ENCODE measurements around the gene LAGE3.
"Not testable (repeated sequence)": the region's sequence is repeated elsewhere in the genome, so short reads cannot be mapped to it uniquely, and the experiment has no call there.

LAGE3 gene

DNA sequence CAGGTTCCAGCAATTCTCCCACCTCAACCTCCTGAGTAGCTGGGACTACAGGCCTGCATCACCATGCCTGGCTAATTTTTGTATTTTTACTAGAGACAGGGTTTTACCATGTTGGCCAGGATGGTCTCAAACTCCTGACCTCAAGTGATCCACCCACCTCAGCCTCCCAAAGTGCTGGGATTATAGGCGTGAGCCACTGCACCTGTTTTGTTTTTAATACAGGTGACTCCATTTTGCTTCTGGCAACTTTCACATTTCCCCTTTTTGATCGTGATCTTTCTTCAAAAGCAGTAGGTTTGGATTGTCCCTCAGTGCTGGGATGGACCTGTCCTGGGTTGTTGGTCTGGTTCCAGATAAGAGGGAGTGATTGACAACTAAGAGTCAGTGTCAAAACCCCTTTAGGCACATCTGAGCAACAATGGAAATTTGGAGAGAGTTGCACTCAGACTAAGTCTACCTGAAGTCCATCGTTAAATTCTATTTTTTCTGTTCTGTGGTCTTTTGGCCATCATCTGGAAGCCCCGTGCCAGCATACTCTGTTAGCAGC, 17.6 kb upstream of the LAGE3 start:
- not testable (repeated sequence) for H2AK5ac ChIP-seq (ENCODE audit: low read length); H3K27ac ChIP-seq (ENCODE audit: low read depth, low read length)

GRCh38 chrX:154495472-154495922, 16.4 kb upstream of the LAGE3 start:
- Histone ChIP-seq H3K4me1 (ENCODE audit: control insufficient read depth in 1 of 2, insufficient read depth in 2 of 2, low read length in 2 of 2) (no peaks in the 10 kb centered on the region), H3K14ac (ENCODE audit: low read length) (no peak overlapping the region), H3K27ac (ENCODE audit: low read depth, low read length) (no peak overlapping the region), H2BK120ac (ENCODE audit: insufficient read depth, low read length, poor library complexity) (no peak overlapping the region), H3K4ac (ENCODE audit: low read depth, low read length) (no peak overlapping the region), H2AK5ac (ENCODE audit: low read length) (no peak overlapping the region), H3K27me3 (ENCODE audit: insufficient read depth, low read length) (no peaks in the 10 kb centered on the region), H3K79me2 (ENCODE audit: control insufficient read depth, insufficient read depth, low read length, poor library complexity) (no peaks in the 10 kb centered on the region), H3K18ac (ENCODE audit: low read length) (no peak overlapping the region), H2BK12ac (ENCODE audit: low read length) (no peak overlapping the region), H3K23ac (ENCODE audit: low read length) (no peak overlapping the region), H4K91ac (ENCODE audit: low read depth, low read length) (no peak overlapping the region), H4K12ac (ENCODE audit: low read depth, low read length) (no peak overlapping the region), H3K79me1 (ENCODE audit: low read length) (peaks cover 5% of the 10 kb centered on the region), H4K8ac (ENCODE audit: low read depth, low read length) (no peak overlapping the region), H2BK5ac (ENCODE audit: low read depth, low read length, poor library complexity) (no peak overlapping the region), H2AFZ (ENCODE audit: insufficient read depth, low read length, poor library complexity) (no peak overlapping the region), H3K36me3 (ENCODE audit: control insufficient read depth in 1 of 2, insufficient read depth in 2 of 2, low read length in 2 of 2) (no peaks in the 10 kb centered on the region), H3K9me3 (ENCODE audit: insufficient read depth, low read depth, low read length) (no peaks in the 10 kb centered on the region), H3K4me3 (ENCODE audit: low read depth, low read length) (no peak overlapping the region), H3K9ac (ENCODE audit: low read length) (no peak overlapping the region), H3K4me2 (ENCODE audit: low read length) (no peak overlapping the region)
- no peak for DNase-seq
- no CpG with 5 or more reads among the region's 6 CpGs for WGBS (ENCODE audit: extremely low coverage, insufficient coverage, insufficient read length)

More for the DNA sequence above, 17.6 kb upstream of the LAGE3 start:
- DNase-seq; H3K79me1 ChIP-seq (ENCODE audit: low read length); H2BK5ac ChIP-seq (ENCODE audit: low read depth, low read length, poor library complexity); H3K9me3 ChIP-seq (ENCODE audit: insufficient read depth, low read depth, low read length); H4K12ac ChIP-seq (ENCODE audit: low read depth, low read length); H3K79me2 ChIP-seq (ENCODE audit: control insufficient read depth, insufficient read depth, low read length, poor library complexity); H3K36me3 ChIP-seq (ENCODE audit: control insufficient read depth in 1 of 2, insufficient read depth in 2 of 2, low read length in 2 of 2); H4K91ac ChIP-seq (ENCODE audit: low read depth, low read length); H4K8ac ChIP-seq (ENCODE audit: low read depth, low read length); H2BK12ac ChIP-seq (ENCODE audit: low read length); H3K4me3 ChIP-seq (ENCODE audit: low read depth, low read length); H2AFZ ChIP-seq (ENCODE audit: insufficient read depth, low read length, poor library complexity); H3K4ac ChIP-seq (ENCODE audit: low read depth, low read length); H3K14ac ChIP-seq (ENCODE audit: low read length); H3K27me3 ChIP-seq (ENCODE audit: insufficient read depth, low read length); H3K18ac ChIP-seq (ENCODE audit: low read length); H2BK120ac ChIP-seq (ENCODE audit: insufficient read depth, low read length, poor library complexity); H3K4me2 ChIP-seq (ENCODE audit: low read length); H3K9ac ChIP-seq (ENCODE audit: low read length); H3K23ac ChIP-seq (ENCODE audit: low read length); H3K4me1 ChIP-seq (ENCODE audit: control insufficient read depth in 1 of 2, insufficient read depth in 2 of 2, low read length in 2 of 2): not testable (repeated sequence)
- no CpG with 5 or more reads among the region's 4 CpGs for whole genome bisulfite sequencing (ENCODE audit: extremely low coverage, insufficient coverage, insufficient read length)

- Histone ChIP-seq H3K14ac (ENCODE audit: low read length) (no peak overlapping the region), H3K4me1 (ENCODE audit: control insufficient read depth in 1 of 2, insufficient read depth in 2 of 2, low read length in 2 of 2) (peaks cover 0 to 2% of the 10 kb centered on the region in 2 experiments), H3K36me3 (ENCODE audit: control insufficient read depth in 1 of 2, insufficient read depth in 2 of 2, low read length in 2 of 2) (no peaks in the 10 kb centered on the region), H4K8ac (ENCODE audit: low read depth, low read length) (no peak overlapping the region), H3K79me2 (ENCODE audit: control insufficient read depth, insufficient read depth, low read length, poor library complexity) (peaks cover 4% of the 10 kb centered on the region), H3K9ac (ENCODE audit: low read length) (no peak overlapping the region), H3K18ac (ENCODE audit: low read length) (no peak overlapping the region), H3K4me3 (ENCODE audit: low read depth, low read length) (no peak overlapping the region), H2BK12ac (ENCODE audit: low read length) (no peak overlapping the region), H3K27ac (ENCODE audit: low read depth, low read length) (no peak overlapping the region), H2AFZ (ENCODE audit: insufficient read depth, low read length, poor library complexity) (no peak overlapping the region), H3K79me1 (ENCODE audit: low read length) (peaks cover 10% of the 10 kb centered on the region), H4K91ac (ENCODE audit: low read depth, low read length) (no peak overlapping the region), H3K4me2 (ENCODE audit: low read length) (no peak overlapping the region), H3K23ac (ENCODE audit: low read length) (no peak overlapping the region), H4K12ac (ENCODE audit: low read depth, low read length) (no peak overlapping the region), H3K9me3 (ENCODE audit: insufficient read depth, low read depth, low read length) (no peaks in the 10 kb centered on the region), H2AK5ac (ENCODE audit: low read length) (no peak overlapping the region), H2BK5ac (ENCODE audit: low read depth, low read length, poor library complexity) (no peak overlapping the region), H2BK120ac (ENCODE audit: insufficient read depth, low read length, poor library complexity) (no peak overlapping the region), H3K27me3 (ENCODE audit: insufficient read depth, low read length) (no peaks in the 10 kb centered on the region), H3K4ac (ENCODE audit: low read depth, low read length) (no peak overlapping the region)
- DNase-seq = no peak
- no CpG with 5 or more reads among the region's 3 CpGs for WGBS (ENCODE audit: extremely low coverage, insufficient coverage, insufficient read length)
These were observed 15.6 kb upstream of the LAGE3 start for GRCh38 chrX:154494715-154495114.

DNA sequence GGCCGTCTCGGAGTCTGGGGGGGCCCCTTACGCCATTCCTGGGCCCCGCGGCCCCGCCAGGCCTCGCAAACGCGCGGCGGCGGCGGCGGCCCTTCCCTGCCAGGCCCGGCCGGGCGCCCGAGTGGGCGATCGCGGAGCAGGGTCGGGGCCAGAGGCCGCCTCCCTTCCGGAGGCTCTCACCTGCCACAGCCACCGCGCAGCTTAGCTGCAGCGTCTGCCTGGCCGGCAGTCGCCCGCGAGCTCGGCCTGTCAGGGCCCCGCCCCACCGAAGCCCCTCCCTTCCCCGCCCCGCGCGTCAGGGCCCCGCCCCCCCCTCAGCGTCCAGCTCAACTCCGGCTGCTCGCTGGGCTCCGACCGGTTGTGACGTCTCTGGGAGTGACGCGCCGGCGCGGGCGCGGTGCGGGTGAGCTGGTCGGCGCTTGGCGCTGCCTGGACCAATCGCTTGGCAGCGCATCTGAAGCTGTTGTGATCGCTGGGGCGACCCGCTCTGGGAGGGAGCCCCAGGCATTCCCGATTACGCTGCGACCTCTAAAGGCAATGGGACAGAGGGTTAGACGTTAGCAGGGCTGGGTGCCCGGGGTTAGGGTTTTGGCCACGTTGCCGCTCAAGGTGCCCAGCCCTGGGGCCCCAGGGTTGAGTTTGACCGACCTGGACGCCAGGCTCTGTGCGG, 11.5 kb upstream of the LAGE3 start, which contains the start of gene SLC10A3:
Gene SLC10A3 (minus strand): TSS at position 216 of the 670 bp plus-strand sequence. CDS start 1,689 bp downstream, outside the sequence.
- peak within 1 kb of the TSS; percentile 59 for H4K12ac ChIP-seq (ENCODE audit: low read depth, low read length)
- H3K23ac ChIP-seq (ENCODE audit: low read length) = no peak within 1 kb of the TSS
- H3K36me3 ChIP-seq (ENCODE audit: control insufficient read depth in 1 of 2, insufficient read depth in 2 of 2, low read length in 2 of 2) = peaks cover 15 to 16% of the 10 kb centered on the region in 2 experiments
- peaks cover 1% of the 10 kb centered on the region for H3K9me3 ChIP-seq (ENCODE audit: insufficient read depth, low read depth, low read length)
- no CpG with 5 or more reads among the region's 71 CpGs for WGBS (ENCODE audit: extremely low coverage, insufficient coverage, insufficient read length)
- H2AFZ ChIP-seq (ENCODE audit: insufficient read depth, low read length, poor library complexity) = no peak within 1 kb of the TSS
- H3K79me2 ChIP-seq (ENCODE audit: control insufficient read depth, insufficient read depth, low read length, poor library complexity) = peaks cover 16% of the 10 kb centered on the region
- H3K27me3 ChIP-seq (ENCODE audit: insufficient read depth, low read length) = no peaks in the 10 kb centered on the region
- H3K9ac ChIP-seq (ENCODE audit: low read length) = peak within 1 kb of the TSS; percentile 84
- H3K27ac ChIP-seq (ENCODE audit: low read depth, low read length) = peak within 1 kb of the TSS; percentile 92
- H3K4me1 ChIP-seq (ENCODE audit: control insufficient read depth in 1 of 2, insufficient read depth in 2 of 2, low read length in 2 of 2) = peaks cover 18 to 20% of the 10 kb centered on the region in 2 experiments
- peak within 1 kb of the TSS; percentile 78 for H3K14ac ChIP-seq (ENCODE audit: low read length)
- H3K79me1 ChIP-seq (ENCODE audit: low read length) = peaks cover 17% of the 10 kb centered on the region
- H2BK5ac ChIP-seq (ENCODE audit: low read depth, low read length, poor library complexity) = peak within 1 kb of the TSS; percentile 88
- H2BK120ac ChIP-seq (ENCODE audit: insufficient read depth, low read length, poor library complexity) = peak within 1 kb of the TSS; percentile 94
- H4K91ac ChIP-seq (ENCODE audit: low read depth, low read length) = peak within 1 kb of the TSS; percentile 92
- H3K4me3 ChIP-seq (ENCODE audit: low read depth, low read length) = peak within 1 kb of the TSS; percentile 68
- DNase-seq = peak; percentile 90 to 91
- H4K8ac ChIP-seq (ENCODE audit: low read depth, low read length) = peak within 1 kb of the TSS; percentile 97
- H2BK12ac ChIP-seq (ENCODE audit: low read length) = peak within 1 kb of the TSS; percentile 50
- peak within 1 kb of the TSS; percentile 52 for H3K4ac ChIP-seq (ENCODE audit: low read depth, low read length)
- H3K18ac ChIP-seq (ENCODE audit: low read length) = peak within 1 kb of the TSS; percentile 86
- H3K4me2 ChIP-seq (ENCODE audit: low read length) = peak within 1 kb of the TSS; percentile 87
- peak within 1 kb of the TSS; percentile 28 for H2AK5ac ChIP-seq (ENCODE audit: low read length)
